ENCODE measurements around the gene FGFR1OP2.

FGFR1OP2 gene

DNA sequence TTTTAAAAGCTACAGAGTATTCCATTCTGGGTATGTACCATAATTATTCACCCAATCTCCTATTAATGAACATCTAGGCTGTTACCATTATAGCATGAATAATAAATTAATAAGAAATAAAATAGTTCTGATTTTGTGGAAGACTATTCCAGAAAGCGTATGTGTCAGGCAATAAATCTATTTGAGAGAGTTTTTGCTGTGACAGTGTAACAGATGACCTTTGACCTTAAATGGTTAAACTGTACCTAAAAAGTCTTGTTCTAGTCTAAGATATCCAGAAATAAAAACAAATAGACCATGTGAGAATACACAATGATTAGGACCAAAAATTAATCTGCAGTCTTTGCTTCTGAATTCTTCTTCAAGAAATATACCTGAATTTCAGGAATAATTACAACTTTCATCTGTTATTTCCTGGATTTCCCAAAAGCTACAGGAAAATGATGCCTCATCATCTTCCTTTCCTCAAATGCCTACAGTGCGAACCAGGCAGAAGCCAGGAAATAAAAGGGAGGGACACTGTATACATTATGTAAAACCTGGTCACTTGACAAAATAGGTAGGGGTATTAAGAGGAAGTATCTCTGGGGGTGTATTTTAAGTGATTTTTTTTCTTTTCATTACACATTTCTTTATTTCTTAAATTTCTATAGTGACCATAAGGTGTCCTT lies 68.7 kb downstream of the FGFR1OP2 start:
- no peak for DNase-seq (ENCODE audit: low read depth)
- no peak overlapping the region for H3K4me3 ChIP-seq (replicated peaks; ENCODE audit: low read depth, low read length)
- no peak for TF ChIP-seq CTCF (IDR thresholded peaks at IDR 0.05; ENCODE audit: low read length, missing control alignments)

GRCh38 chr12:27008081-27008480 lies 69.8 kb downstream of the FGFR1OP2 start:
- H3K4me3 ChIP-seq (replicated peaks; ENCODE audit: low read depth, low read length): no peak overlapping the region
- no peak for TF ChIP-seq CTCF (IDR thresholded peaks at IDR 0.05; ENCODE audit: low read length, missing control alignments)

GRCh38 chr12:27009881-27010301 lies 71.6 kb downstream of the FGFR1OP2 start:
- no peak overlapping the region for H3K4me3 ChIP-seq (replicated peaks; ENCODE audit: low read depth, low read length)
- TF ChIP-seq CTCF (IDR thresholded peaks at IDR 0.05; ENCODE audit: low read length, missing control alignments): no peak
- DNase-seq (ENCODE audit: low read depth): no peak

More at GRCh38 chr12:27008081-27008480, 69.8 kb downstream of the FGFR1OP2 start:
- no peak for DNase-seq (ENCODE audit: low read depth)

GRCh38 chr12:27012239-27012981 lies 74.1 kb downstream of the FGFR1OP2 start:
- H3K4me3 ChIP-seq (replicated peaks; ENCODE audit: low read depth, low read length): no peak overlapping the region

GRCh38 chr12:27012982-27013255 lies 74.6 kb downstream of the FGFR1OP2 start:
- no peak for TF ChIP-seq CTCF (IDR thresholded peaks at IDR 0.05; ENCODE audit: low read length, missing control alignments)

More at GRCh38 chr12:27012239-27012981, 74.1 kb downstream of the FGFR1OP2 start:
- DNase-seq (ENCODE audit: low read depth): no peak
- no peak for TF ChIP-seq CTCF (IDR thresholded peaks at IDR 0.05; ENCODE audit: low read length, missing control alignments)

DNA sequence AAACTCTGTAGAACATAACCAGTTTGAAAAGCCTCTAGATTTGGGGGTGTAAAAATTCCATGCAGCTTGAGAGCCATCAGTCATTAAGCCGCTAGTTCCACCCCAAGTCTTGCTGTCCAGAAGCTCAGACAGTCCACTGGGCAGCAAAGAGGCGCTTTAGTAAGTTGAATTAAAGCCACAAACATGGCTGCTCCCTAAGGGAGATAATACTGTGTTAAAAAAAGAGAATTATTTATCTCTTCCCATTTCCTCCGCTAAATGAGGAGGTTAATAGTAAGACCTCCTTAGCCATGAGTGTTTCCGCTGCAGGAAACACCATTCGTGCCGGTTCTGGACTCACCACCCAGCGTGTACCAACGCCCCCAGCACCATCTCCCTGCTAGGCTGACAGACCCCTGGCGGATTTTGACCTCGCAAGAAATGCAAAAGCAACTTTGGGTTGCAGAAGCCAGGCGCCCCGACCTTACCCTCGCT lies 75.4 kb downstream of the FGFR1OP2 start:
- DNase-seq (ENCODE audit: low read depth): peak; percentile 45

More at GRCh38 chr12:27012982-27013255, 74.6 kb downstream of the FGFR1OP2 start:
- DNase-seq (ENCODE audit: low read depth): no peak
- peak overlapping the region; percentile 96 for H3K4me3 ChIP-seq (replicated peaks; ENCODE audit: low read depth, low read length)

More for the DNA sequence above, 75.4 kb downstream of the FGFR1OP2 start:
- no peak for TF ChIP-seq CTCF (IDR thresholded peaks at IDR 0.05; ENCODE audit: low read length, missing control alignments)
- peak overlapping the region; percentile 96 for H3K4me3 ChIP-seq (replicated peaks; ENCODE audit: low read depth, low read length)

Data from fibroblast of pulmonary artery (primary cell).